RWPE1 (cell line): ENCODE measurements around the gene IGFBP3.

ENCODE experiments used
- CTCF ChIA-PET: fragments of 350-600 bp; sonication (Branson Sonifier 250); formaldehyde crosslinking; extraction: SDS; loops from one replicate; lab custom pipeline; 2021; lab: Yijun Ruan, JAX
- POLR2A ChIA-PET: fragments of 400-600 bp; formaldehyde crosslinking; extraction: SDS; loops from one replicate; lab custom pipeline; 2020; ENCODE audit warnings: antibody characterized with exemption; ENCODE audit not compliant: low non-redundant PET; lab: Yijun Ruan, JAX
- DNase-seq: peaks from one replicate; pipeline ENCODE4 v3.0.0; 2012; ENCODE audit warnings: low spot score
- H3K27ac ChIP-seq: fragments of 450-650 bp; 2 replicates; pipeline ENCODE4 v1.5.1; 2017
- TF ChIP-seq, protein P1 (sequence below): fragments of 450-650 bp; conservative IDR thresholded peaks from 2 replicates; pipeline ENCODE4 v1.5.1; 2017; ENCODE audit warnings: low read depth, mild to moderate bottlenecking

The IGFBP3 gene

DNA sequence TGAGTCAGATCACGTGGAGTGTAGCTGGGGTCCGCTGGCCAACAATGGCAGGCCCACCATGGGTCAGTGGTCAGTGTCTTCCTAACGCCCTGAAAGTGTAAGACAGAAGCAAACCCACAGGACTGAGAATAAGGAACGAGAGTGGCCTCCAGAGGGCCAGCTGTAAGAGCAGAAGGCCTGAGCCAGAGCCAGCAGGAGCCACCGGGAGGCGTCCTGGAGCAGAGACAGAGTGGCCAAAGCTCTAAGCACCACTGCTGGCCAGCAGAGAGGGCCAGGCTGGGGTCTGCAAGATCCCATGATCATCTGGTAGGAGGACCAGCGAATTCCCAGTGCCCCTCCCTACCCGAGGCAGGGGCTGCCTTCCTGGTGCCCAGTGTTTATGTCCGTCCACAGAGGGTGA, 57.4 kb downstream of the IGFBP3 start:
- no peak overlapping the region for H3K27ac ChIP-seq
- TF ChIP-seq, protein P1, sequence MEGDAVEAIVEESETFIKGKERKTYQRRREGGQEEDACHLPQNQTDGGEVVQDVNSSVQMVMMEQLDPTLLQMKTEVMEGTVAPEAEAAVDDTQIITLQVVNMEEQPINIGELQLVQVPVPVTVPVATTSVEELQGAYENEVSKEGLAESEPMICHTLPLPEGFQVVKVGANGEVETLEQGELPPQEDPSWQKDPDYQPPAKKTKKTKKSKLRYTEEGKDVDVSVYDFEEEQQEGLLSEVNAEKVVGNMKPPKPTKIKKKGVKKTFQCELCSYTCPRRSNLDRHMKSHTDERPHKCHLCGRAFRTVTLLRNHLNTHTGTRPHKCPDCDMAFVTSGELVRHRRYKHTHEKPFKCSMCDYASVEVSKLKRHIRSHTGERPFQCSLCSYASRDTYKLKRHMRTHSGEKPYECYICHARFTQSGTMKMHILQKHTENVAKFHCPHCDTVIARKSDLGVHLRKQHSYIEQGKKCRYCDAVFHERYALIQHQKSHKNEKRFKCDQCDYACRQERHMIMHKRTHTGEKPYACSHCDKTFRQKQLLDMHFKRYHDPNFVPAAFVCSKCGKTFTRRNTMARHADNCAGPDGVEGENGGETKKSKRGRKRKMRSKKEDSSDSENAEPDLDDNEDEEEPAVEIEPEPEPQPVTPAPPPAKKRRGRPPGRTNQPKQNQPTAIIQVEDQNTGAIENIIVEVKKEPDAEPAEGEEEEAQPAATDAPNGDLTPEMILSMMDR: no peak
- ChIA-PET POLR2A (no interaction called here), CTCF (interaction anchor here (0.5 kb wide), 1 partner anchor 14 kb away, joined by 3 read pairs; no protein-coding TSS in a partner anchor)
- no peak for DNase-seq
